Measurements from ENCODE around the gene NLGN4X. TPM values are rescaled to one million over a fixed set of nuclear protein-coding genes. Genes with fewer than 3 reads are reported as not detected.

Gene NLGN4X
- total RNA-seq, 1 experiment from 2014 or later = 44.3 TPM

GRCh38 chrX:5976332-5976731, 252.3 kb downstream of the NLGN4X start:
- Histone ChIP-seq H3K4me3 (ENCODE audit: low read depth, low read length, poor library complexity, severe bottlenecking) (no peak overlapping the region), H3K27ac (ENCODE audit: low read depth, low read length, poor library complexity, severe bottlenecking) (no peak overlapping the region), H3K36me3 (ENCODE audit: insufficient read depth, low read length, poor library complexity, severe bottlenecking) (no peaks in the 10 kb centered on the region), H3K9me3 (ENCODE audit: low read depth, low read length, poor library complexity, severe bottlenecking) (no peaks in the 10 kb centered on the region), H3K27me3 (replicated peaks; ENCODE audit: insufficient read depth, low read depth, low read length, poor library complexity) (no peaks in the 10 kb centered on the region), H3K4me1 (ENCODE audit: insufficient read depth, low read length, poor library complexity, severe bottlenecking) (peaks cover 36% of the 10 kb centered on the region)
- CTCF ChIA-PET = no interaction called here
- no TSS peak for BruUV-seq (replicated peaks)
- POLR2A ChIA-PET (ENCODE audit: low non-redundant PET) = no interaction called here
- DNase-seq (ENCODE audit: low spot score) = peak; percentile 86
- intact Hi-C loops (cut with micrococcal nuclease; ENCODE audit: unreplicated experiment) = no loop called here
- TF ChIP-seq EZH2 (IDR thresholded peaks at IDR 0.05; ENCODE audit: borderline replicate concordance, low read depth, low read length, poor library complexity, severe bottlenecking) (no peak), CTCF (conservative IDR thresholded peaks at IDR 0.05; ENCODE audit: low read depth, low read length) (no peak)

- no peak overlapping the region for H3K27ac ChIP-seq (ENCODE audit: low read depth, low read length, poor library complexity, severe bottlenecking)
- ChIA-PET CTCF (no interaction called here), POLR2A (ENCODE audit: low non-redundant PET) (no interaction called here)
- no TSS peak for BruUV-seq (replicated peaks)
- no peaks in the 10 kb centered on the region for H3K36me3 ChIP-seq (ENCODE audit: insufficient read depth, low read length, poor library complexity, severe bottlenecking)
- intact Hi-C loops (cut with micrococcal nuclease; ENCODE audit: unreplicated experiment) = no loop called here
- TF ChIP-seq EZH2 (IDR thresholded peaks at IDR 0.05; ENCODE audit: borderline replicate concordance, low read depth, low read length, poor library complexity, severe bottlenecking) (no peak), CTCF (conservative IDR thresholded peaks at IDR 0.05; ENCODE audit: low read depth, low read length) (no peak)
- no peak overlapping the region for H3K4me3 ChIP-seq (ENCODE audit: low read depth, low read length, poor library complexity, severe bottlenecking)
- peaks cover 28% of the 10 kb centered on the region for H3K4me1 ChIP-seq (ENCODE audit: insufficient read depth, low read length, poor library complexity, severe bottlenecking)
- H3K27me3 ChIP-seq (replicated peaks; ENCODE audit: insufficient read depth, low read depth, low read length, poor library complexity) = no peaks in the 10 kb centered on the region
- no peaks in the 10 kb centered on the region for H3K9me3 ChIP-seq (ENCODE audit: low read depth, low read length, poor library complexity, severe bottlenecking)
- DNase-seq (ENCODE audit: low spot score) = peak; percentile 35
Observed at GRCh38 chrX:5971300-5971699, 257.4 kb downstream of the NLGN4X start.

DNA sequence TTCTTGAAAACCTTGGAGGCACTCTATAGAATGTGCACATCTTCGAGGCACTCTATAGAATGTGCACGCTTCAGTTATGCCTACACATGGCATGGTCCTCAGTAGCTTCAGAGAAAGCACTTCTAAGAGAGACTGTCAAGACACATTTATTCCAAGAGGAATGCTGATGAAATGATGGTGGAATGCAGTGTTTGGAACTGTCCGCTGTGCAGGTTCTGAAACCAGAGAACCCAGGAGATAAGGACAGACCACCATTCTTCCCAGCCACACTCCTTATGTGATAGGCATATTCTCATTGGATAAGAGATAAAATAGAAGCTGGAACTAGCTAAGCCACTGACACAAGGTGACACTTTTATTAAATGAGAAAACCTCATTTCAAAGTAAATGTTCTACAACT, 263.3 kb downstream of the NLGN4X start:
- ChIA-PET POLR2A (ENCODE audit: low non-redundant PET) (no interaction called here), CTCF (no interaction called here)
- TF ChIP-seq EZH2 (IDR thresholded peaks at IDR 0.05; ENCODE audit: borderline replicate concordance, low read depth, low read length, poor library complexity, severe bottlenecking) (no peak), CTCF (conservative IDR thresholded peaks at IDR 0.05; ENCODE audit: low read depth, low read length) (no peak)
- DNase-seq (ENCODE audit: low spot score) = no peak
- no peaks in the 10 kb centered on the region for H3K4me1 ChIP-seq (ENCODE audit: insufficient read depth, low read length, poor library complexity, severe bottlenecking)
- intact Hi-C loops (cut with micrococcal nuclease; ENCODE audit: unreplicated experiment) = no loop called here
- H3K27me3 ChIP-seq (replicated peaks; ENCODE audit: insufficient read depth, low read depth, low read length, poor library complexity) = no peaks in the 10 kb centered on the region
- H3K9me3 ChIP-seq (ENCODE audit: low read depth, low read length, poor library complexity, severe bottlenecking) = no peaks in the 10 kb centered on the region
- H3K36me3 ChIP-seq (ENCODE audit: insufficient read depth, low read length, poor library complexity, severe bottlenecking) = no peaks in the 10 kb centered on the region
- no peak overlapping the region for H3K27ac ChIP-seq (ENCODE audit: low read depth, low read length, poor library complexity, severe bottlenecking)
- no peak overlapping the region for H3K4me3 ChIP-seq (ENCODE audit: low read depth, low read length, poor library complexity, severe bottlenecking)
- BruUV-seq (replicated peaks) = no TSS peak
